ENCODE measurements around the gene RBMS1. TPM values are rescaled to one million over a fixed set of nuclear protein-coding genes. Genes with fewer than 3 reads are reported as not detected.

The RBMS1 gene
- total and polyA plus RNA-seq, 2 of the 13 experiments (the other 11 are each of a cell fraction or from before 2014, with no cell fraction given): 55.5 to 110 TPM

DNA sequence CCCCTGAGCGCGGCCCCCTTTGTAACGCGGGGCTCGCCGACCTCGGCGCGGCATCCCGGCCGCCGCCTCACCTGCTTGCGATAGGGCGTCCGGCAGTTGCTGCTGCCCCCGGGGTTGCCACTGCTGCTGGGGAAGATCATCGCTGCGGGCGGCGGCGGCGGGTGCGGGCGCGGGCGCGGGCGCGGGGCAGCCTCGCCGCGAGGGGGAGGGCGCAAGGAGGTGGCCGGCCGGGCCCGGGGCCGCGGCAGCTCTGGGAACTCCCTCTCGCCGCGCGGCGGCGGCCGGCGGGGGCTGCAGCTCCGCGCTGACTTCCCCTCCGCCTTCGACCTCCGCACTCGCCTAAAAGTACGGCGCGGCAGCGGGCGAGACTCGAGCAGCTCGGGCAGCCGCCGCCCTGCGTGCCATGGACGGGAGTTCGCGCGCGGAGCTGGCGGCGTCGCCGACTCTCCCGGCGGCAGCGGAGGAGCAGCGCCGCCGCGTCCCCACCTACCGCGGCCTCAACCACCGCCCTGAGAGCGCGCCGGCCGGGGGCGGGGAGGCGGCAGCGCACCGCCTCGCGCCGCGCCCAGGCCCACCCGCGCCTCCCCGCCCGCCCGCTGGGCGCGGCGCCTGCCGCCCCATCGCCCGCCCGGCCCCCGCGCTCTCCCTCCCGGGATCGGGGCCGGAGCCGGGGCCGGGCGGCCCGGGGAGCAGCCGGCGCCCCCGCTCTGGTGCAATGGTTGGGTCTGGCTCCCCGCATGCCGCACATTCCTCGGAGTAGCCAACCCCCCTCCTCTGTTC lies 86.0 kb downstream of the RBMS1 start (continued):
- TF ChIP-seq, protein P1, sequence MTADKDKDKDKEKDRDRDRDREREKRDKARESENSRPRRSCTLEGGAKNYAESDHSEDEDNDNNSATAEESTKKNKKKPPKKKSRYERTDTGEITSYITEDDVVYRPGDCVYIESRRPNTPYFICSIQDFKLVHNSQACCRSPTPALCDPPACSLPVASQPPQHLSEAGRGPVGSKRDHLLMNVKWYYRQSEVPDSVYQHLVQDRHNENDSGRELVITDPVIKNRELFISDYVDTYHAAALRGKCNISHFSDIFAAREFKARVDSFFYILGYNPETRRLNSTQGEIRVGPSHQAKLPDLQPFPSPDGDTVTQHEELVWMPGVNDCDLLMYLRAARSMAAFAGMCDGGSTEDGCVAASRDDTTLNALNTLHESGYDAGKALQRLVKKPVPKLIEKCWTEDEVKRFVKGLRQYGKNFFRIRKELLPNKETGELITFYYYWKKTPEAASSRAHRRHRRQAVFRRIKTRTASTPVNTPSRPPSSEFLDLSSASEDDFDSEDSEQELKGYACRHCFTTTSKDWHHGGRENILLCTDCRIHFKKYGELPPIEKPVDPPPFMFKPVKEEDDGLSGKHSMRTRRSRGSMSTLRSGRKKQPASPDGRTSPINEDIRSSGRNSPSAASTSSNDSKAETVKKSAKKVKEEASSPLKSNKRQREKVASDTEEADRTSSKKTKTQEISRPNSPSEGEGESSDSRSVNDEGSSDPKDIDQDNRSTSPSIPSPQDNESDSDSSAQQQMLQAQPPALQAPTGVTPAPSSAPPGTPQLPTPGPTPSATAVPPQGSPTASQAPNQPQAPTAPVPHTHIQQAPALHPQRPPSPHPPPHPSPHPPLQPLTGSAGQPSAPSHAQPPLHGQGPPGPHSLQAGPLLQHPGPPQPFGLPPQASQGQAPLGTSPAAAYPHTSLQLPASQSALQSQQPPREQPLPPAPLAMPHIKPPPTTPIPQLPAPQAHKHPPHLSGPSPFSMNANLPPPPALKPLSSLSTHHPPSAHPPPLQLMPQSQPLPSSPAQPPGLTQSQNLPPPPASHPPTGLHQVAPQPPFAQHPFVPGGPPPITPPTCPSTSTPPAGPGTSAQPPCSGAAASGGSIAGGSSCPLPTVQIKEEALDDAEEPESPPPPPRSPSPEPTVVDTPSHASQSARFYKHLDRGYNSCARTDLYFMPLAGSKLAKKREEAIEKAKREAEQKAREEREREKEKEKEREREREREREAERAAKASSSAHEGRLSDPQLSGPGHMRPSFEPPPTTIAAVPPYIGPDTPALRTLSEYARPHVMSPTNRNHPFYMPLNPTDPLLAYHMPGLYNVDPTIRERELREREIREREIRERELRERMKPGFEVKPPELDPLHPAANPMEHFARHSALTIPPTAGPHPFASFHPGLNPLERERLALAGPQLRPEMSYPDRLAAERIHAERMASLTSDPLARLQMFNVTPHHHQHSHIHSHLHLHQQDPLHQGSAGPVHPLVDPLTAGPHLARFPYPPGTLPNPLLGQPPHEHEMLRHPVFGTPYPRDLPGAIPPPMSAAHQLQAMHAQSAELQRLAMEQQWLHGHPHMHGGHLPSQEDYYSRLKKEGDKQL (CRISPR knock-in tag; IDR thresholded peaks at IDR 0.05; ENCODE audit: low read depth): no peak
- no peak for TF ChIP-seq ZNF770 (CRISPR knock-in tag; IDR thresholded peaks at IDR 0.05)
- TF ChIP-seq, protein P2, sequence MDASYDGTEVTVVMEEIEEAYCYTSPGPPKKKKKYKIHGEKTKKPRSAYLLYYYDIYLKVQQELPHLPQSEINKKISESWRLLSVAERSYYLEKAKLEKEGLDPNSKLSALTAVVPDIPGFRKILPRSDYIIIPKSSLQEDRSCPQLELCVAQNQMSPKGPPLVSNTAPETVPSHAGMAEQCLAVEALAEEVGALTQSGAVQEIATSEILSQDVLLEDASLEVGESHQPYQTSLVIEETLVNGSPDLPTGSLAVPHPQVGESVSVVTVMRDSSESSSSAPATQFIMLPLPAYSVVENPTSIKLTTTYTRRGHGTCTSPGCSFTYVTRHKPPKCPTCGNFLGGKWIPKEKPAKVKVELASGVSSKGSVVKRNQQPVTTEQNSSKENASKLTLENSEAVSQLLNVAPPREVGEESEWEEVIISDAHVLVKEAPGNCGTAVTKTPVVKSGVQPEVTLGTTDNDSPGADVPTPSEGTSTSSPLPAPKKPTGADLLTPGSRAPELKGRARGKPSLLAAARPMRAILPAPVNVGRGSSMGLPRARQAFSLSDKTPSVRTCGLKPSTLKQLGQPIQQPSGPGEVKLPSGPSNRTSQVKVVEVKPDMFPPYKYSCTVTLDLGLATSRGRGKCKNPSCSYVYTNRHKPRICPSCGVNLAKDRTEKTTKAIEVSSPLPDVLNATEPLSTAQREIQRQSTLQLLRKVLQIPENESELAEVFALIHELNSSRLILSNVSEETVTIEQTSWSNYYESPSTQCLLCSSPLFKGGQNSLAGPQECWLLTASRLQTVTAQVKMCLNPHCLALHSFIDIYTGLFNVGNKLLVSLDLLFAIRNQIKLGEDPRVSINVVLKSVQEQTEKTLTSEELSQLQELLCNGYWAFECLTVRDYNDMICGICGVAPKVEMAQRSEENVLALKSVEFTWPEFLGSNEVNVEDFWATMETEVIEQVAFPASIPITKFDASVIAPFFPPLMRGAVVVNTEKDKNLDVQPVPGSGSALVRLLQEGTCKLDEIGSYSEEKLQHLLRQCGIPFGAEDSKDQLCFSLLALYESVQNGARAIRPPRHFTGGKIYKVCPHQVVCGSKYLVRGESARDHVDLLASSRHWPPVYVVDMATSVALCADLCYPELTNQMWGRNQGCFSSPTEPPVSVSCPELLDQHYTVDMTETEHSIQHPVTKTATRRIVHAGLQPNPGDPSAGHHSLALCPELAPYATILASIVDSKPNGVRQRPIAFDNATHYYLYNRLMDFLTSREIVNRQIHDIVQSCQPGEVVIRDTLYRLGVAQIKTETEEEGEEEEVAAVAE (CRISPR knock-in tag; IDR thresholded peaks at IDR 0.05; ENCODE audit: borderline replicate concordance): no peak
- no peak for TF ChIP-seq SOX6 (IDR thresholded peaks at IDR 0.05)
- TF ChIP-seq SOX6 (CRISPR knock-in tag; IDR thresholded peaks at IDR 0.05): no peak
- no peak for TF ChIP-seq SRSF9 (IDR thresholded peaks at IDR 0.05; ENCODE audit: borderline replicate concordance, insufficient read depth, low read depth, low read length, poor library complexity, severe bottlenecking)
- TF ChIP-seq KLF12 (CRISPR knock-in tag; IDR thresholded peaks at IDR 0.05; ENCODE audit: borderline replicate concordance): no peak
- TF ChIP-seq PAWR (CRISPR knock-in tag; IDR thresholded peaks at IDR 0.05; ENCODE audit: borderline replicate concordance): no peak
- no peak for TF ChIP-seq SMARCE1 (IDR thresholded peaks at IDR 0.05; ENCODE audit: borderline replicate concordance)
- TF ChIP-seq, protein P3, sequence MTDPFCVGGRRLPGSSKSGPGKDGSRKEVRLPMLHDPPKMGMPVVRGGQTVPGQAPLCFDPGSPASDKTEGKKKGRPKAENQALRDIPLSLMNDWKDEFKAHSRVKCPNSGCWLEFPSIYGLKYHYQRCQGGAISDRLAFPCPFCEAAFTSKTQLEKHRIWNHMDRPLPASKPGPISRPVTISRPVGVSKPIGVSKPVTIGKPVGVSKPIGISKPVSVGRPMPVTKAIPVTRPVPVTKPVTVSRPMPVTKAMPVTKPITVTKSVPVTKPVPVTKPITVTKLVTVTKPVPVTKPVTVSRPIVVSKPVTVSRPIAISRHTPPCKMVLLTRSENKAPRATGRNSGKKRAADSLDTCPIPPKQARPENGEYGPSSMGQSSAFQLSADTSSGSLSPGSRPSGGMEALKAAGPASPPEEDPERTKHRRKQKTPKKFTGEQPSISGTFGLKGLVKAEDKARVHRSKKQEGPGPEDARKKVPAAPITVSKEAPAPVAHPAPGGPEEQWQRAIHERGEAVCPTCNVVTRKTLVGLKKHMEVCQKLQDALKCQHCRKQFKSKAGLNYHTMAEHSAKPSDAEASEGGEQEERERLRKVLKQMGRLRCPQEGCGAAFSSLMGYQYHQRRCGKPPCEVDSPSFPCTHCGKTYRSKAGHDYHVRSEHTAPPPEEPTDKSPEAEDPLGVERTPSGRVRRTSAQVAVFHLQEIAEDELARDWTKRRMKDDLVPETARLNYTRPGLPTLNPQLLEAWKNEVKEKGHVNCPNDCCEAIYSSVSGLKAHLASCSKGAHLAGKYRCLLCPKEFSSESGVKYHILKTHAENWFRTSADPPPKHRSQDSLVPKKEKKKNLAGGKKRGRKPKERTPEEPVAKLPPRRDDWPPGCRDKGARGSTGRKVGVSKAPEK (CRISPR knock-in tag; IDR thresholded peaks at IDR 0.05; ENCODE audit: borderline replicate concordance): no peak
- TF ChIP-seq ZNF614 (CRISPR knock-in tag; IDR thresholded peaks at IDR 0.05; ENCODE audit: borderline replicate concordance): no peak
- no peak for TF ChIP-seq ZNF17 (CRISPR knock-in tag; IDR thresholded peaks at IDR 0.05)
- TF ChIP-seq ZNF777 (CRISPR knock-in tag; IDR thresholded peaks at IDR 0.05): peak; percentile 88

All from HepG2 (cell line).